HG03571 (cell line): ENCODE data around the gene KCTD3.

ENCODE experiments used
- ATAC-seq: cut with Tn5 transposase; IDR thresholded peaks from one replicate; pipeline ENCODE4 v1.9.1; 2021; ENCODE audit not compliant: unreplicated experiment

Gene KCTD3

DNA sequence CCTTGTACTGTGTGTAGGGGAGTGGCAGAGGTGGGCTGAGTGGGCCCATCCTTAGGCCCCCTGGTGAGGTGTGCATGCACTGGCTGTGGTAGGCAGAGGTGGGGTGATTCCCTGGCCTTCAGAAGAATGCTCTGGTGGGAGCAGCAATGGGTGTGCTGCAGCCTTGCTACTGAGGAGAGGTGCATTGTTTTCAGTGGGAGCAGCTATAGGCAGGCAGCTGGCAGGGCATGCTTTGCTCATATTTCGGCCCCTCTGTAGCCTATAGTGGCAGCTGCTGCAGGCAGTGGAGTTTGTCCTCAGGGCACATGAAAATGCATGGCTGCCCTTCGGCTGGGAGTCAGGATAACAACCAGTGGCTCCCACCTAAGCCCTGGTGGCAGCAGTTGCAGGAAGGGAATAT, 10.1 kb upstream of the KCTD3 start:
- ATAC-seq = no peak

DNA sequence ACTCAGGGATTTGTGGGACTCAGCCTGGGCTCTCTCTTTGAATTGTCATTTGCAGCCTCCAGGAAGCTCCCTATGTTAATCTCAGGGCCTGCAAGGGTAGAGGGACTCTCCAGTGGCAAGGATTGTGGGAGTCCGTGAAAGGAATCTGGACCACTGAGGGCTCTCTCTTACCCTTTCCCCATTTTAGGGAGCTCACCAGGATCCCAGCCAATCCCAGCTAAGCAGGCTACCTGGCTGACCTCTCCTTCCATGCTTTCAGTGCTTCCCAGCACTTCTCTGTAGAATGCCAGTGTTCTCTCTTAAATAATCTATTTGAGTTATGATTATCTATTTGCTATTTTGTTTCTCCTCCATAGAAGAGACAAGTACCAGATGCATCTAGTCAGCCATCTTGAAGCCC, 9.6 kb upstream of the KCTD3 start:
- ATAC-seq = no peak

DNA sequence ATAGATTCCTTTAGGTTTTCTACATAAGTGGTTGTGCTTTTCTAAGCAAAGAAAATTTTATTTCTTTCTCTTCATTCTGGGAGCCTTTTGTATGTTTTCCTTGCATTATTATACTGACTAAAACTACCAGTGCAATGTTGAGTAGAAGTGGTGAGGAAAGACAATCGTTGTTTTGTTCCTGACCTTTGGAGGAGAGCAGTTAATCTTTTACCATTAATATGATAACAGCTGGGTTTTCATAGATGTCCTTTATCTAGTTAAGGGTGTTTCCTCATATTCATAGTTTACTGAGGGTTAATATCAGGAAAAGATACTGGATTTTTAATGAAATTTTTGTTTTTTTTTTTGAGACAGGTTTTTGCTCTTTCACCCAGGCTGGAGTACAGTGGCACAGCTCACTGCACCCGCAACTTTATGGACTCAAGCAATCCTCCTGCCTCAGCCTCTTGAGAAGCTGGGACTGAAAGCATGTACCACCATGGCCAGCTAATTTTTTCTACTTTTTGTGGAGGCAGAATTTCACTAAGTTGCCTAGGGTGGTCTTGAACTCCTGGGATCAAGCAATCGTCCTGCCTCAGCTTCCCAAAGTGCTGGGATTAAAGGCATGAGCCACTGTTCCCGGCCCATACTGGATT, 9.0 kb upstream of the KCTD3 start:
- ATAC-seq = no peak

DNA sequence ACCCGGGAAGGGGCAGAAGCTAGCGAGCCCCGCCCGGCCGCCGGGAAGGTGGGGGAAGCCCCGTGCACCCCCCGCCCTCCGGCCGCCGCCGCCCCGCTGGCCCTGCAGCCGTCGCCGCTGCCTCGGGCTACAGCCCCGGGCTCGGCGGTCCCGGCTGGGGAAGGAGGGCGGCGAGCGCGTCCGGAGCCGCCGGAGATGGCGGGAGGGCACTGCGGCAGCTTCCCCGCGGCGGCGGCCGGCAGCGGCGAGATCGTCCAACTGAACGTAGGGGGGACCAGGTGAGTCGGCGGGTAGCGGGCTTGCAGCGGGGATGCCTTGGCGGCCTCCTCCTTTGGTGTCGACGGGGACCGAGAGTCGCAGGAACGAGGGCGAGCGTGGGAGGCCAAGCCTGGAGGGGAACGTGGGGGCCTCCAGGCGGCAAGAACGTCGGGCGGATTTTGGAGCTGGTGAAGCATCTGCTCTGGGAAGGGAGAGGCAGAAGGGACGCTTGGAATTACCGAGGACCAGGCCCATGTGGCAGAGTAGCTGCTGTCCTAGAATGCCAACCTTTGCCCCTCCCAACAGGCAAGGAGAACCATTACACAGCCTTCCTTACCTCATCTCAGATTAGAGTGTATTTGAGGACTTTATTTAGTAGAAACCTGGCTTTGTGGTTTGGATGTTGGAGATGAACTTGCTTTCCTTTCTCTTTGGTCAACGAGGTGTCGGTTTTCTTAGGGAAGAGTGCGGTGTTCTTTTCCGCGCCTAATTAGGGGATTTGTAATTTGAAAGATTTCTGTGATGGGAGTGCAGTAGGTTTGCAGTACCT, 591 bp downstream of the KCTD3 start:
- ATAC-seq = peak; percentile 64

DNA sequence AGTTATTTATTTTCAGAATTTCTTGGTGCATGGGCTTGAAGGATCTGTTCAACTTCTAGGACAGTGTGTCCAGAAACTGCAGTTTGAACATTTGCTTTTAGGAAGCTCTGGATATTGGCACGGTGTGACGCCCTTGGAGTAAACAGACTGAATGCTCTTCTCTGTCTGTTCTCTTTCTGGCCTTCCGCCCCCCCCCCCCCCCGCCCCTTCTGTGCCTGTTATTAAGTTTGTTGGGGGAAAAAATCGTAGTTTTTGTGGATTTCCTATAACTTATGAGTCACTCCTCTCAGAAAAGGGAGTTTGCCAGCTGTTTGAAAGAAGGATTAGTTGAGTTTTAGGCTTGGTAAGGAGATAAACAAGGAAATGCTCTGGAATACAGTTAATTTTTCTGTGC, 1.2 kb downstream of the KCTD3 start:
- no peak for ATAC-seq

DNA sequence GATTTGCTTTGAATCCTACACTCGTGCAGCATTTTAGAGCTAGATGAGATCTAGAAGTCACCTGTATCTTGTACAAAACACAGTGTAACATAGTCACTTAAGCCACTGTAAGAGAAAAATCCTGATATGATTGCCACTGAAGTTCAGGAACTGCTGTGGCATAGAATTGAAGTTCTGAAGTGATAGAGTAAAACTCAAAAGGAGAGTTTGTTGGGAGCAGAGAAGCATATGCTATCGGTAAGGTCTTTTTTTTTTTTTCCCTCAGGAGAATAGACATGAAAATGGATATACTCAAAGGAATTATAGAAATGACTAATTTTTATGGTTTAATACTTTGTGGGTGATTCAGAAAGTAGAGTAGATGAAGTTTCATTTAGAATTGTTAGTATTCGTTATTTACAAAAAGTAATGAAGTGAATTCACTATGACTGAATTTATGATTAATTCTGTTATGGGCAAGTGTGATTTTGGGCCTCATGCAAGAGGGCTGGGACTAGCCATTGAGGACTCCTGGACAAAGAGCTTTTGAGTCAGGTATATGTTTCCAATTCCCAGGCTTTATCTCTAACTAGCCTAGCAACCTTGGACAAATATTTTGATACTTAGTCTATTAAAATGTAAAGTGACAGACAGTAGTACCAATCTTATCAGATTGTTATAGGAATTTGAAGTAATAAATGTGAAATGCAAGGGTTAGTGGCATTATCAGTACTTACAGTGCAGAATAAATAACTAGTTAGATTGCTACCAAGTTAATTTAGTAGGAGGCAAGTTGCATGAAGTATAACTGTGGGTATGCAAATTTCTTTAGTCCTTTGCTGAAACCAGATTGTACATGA, 3.1 kb downstream of the KCTD3 start:
- ATAC-seq = no peak

DNA sequence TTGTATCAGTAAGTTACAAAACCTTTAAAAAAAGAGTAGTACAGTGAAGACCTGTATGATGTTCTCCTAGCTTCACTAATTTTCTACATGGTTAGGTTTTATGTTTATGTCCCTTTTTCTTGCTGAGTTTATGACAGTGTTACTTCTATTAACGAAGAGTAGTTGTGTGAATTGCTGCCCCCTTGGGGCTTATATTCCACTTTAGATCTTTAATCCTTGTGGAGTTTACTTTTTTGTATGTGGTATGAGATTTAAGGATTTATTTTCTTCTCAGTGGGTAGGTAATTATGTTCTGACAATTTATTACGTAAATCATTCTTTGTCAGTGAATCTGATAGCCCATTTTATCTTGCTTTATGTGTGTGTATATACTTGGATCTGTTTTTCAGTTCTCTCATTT, 14.8 kb downstream of the KCTD3 start:
- no peak for ATAC-seq

DNA sequence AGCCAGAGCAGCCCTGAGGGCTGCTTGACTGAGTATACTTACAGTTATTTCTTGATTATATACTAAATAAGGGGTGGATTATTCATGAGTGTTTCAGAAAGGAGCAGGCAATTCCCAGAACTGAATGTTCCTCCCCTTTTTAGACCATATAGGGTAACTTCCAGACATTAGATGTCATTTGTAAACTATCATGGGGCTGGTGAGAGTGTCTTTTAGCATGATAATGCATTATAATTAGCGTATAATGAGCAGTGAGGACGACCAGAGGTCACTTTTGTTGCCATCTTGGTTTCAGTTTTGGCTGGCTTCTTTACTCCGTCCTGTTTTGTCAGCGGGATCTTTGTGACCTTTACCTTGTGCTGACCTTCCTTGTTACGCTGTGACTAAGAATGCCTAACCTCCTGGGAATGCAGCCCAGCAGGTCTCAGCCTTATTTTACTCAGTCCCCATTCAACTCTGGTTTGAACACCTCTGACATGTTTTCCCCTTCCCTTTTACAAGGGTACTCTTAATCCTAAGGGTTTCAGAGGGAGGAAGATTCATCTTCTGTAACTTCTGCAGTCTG, 16.2 kb downstream of the KCTD3 start:
- no peak for ATAC-seq

DNA sequence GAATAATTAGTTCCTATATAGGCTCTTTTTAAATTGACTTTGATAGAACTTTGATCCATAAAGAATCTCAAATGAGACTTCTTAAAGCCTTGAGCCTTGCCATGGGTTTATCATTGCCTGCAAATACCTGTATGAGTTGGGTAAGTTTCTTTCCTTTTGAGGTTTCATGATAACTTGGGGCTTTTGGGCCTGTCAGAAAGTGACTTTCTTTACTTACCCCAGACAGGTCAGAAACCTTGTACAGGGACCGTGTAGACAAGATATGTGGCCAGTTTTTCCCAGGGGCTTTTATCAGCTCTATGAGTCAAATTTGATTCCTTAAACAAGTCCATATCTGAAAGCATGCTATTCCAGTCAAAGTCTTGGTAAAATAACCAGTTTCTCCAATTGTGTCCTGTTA, 17.3 kb downstream of the KCTD3 start:
- peak; percentile 55 for ATAC-seq

DNA sequence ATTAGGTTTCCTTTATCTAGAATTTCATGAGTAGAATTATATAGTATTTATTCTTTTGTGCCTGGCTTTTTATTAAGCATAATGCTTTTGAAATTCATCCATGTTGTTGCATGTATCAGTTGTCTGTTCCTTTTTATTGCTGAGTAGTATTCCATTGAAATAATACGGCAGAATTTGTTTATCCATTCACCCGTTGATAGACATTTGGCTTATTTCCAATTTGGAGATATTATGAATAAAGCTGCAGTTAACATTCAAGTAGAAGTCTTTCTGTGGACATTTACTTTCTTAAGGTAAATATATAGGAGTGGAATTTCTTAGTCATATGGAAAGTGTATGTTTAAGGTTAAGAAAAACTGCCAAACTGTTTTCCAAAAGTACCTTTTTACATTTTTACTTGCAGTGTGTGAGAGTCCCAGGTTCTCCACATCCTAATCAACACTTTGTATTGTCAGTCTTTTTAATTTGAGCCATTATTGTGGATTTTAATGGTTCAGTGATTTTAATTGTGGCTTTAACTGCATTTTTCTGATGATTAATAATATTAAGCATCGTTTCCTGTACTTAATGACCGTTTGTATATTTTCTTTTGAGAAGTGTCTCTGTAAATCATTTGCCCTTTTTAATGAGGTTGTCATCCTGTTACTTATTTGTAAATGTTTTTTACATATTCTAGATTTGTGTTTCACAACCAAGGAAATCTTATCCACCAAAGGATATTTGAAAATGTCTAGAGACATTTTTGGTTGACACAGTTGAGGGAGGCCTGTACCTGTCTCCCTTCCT, 22.7 kb downstream of the KCTD3 start:
- ATAC-seq = no peak

DNA sequence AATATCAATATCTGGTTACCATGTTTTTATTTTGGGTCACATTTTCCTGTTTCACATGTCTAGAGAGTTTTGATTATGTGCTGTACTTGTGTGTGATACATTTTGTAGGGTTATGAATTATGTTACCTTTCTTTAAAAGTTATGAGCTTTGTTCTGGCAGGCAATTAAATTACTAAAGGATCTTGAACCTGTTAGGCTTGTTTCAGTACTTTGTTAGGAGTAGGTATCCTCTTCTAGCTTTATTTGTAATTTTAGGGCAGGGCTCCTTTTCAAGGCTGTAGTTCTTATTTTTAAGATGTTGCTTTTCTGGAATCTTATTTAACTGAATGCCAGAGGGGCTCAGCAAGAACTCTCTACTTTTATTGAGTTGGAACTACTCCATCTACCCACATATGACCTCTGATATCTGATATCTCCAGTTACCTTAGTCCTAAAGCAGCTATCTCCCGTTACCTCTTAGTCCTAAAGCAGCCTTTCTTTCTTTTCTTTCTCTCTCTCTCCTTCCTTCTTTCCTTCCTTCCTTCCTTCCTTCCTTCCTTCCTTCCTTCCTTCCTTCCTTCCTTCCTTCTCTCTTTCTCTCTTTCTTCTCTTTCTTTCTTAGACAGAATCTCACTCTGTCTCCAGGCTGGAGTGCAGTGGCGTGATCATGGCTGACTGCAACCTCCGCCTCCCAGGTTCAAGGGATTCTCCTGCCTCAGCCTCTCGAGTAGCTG, 23.8 kb downstream of the KCTD3 start:
- ATAC-seq = no peak

DNA sequence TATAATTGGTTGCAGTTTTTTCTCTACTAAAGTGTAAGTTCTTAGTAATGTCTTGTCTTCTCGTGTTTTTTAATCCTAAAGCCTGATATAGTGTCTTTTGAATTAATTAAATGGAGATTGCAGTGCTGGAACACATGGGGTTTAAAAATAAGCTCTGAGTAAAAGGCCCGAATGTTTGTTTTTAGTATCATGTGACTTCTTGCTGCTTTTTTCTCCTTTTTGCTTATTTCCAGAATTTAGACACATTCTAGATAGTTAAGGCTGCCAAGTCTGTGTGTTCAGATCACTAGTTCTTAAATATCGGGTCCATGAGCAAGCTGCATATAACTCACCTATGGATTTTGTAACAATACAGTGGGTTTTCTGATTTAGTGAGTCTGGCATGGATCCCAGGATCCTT, 27.5 kb downstream of the KCTD3 start:
- ATAC-seq = no peak

DNA sequence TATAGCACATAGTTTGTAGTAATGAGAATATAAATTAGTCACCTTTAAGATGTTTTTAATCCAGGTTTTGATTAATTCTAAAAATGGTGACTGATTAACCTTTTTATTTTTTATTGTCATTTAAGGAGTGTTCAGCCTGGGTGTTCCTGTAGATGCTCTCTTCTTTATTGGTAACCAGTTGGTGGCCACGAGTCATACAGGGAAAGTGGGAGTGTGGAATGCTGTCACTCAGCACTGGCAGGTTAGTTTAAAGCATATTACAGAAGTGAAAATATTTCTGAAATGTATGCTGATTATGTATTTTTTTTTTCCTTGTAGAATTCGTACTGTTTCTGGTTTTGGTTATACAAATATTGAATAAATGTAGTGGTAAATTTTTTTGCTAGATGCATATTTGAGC, 28.1 kb downstream of the KCTD3 start:
- ATAC-seq = no peak

DNA sequence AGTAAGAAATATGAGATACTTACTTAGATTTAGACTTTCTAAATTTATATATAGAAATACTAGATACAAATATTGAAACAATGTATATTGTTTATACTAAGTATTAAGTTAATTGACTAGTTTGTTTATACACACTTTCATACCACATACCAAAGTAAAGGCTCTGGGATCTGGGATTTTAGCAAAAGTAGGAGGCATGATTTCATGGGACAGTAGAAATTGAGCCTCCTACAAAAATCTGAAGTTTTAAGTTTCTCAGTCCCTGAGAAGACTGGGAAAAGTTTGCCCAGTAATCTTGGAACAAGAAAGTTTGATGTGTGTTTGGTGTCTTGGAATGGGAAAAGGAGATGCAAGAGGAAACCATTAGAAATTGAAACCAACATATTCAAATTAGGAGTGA, 30.9 kb downstream of the KCTD3 start:
- no peak for ATAC-seq

DNA sequence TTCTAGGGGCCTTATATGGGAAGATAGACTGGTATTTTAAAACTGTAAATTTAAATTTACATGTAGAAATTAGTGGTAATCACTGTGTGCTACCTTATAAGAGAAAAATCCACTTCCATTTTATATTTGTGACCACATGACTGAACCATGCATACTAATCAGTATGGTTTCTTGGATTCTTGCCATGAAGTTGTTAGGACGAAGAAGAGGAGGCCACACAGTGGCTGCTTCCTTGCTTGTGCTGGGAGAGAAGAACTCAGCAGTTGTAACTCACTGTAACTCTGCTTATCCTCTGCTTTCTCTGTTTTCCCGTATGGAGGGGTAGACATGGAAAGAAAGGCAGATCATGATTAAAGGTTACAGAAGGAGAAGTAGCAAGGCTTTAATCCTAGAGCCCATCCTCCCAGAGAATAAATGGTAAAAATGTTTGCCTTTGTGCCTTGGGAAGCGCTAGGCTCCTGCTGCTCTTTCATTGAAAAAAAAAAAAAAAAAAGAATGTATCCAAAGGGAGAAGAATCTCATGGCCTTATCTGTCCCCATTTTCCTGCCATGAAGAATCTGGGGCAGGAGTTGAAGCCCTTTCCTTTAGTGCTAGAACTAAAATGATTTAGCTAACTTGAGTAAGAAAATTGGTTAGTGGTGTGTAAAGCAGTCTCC, 32.4 kb downstream of the KCTD3 start:
- no peak for ATAC-seq

DNA sequence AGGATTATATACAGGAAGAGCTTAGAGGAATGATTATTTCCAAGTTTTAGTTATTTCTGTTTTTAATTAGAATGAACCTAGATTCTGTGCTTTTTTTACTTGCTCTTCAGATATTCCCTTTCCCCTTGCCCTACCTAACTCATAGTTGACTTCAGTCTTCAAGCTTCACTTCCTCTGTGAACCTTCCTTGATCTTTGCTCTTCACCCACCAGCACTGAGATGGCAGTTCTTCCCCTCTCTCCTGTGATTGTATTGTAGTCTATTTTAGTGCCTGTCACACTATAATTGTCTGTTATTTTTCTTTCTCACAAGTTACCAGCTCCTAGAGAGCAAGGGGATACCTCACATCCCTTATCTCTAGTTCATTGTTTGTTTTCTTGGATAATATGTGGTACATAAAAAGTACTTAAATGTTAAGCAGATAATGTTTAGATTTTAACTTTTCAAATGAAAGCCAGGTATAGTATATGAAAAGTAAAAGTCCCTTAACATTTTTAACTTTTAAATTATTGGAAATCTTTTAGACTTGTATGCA, 33.2 kb downstream of the KCTD3 start:
- no peak for ATAC-seq

DNA sequence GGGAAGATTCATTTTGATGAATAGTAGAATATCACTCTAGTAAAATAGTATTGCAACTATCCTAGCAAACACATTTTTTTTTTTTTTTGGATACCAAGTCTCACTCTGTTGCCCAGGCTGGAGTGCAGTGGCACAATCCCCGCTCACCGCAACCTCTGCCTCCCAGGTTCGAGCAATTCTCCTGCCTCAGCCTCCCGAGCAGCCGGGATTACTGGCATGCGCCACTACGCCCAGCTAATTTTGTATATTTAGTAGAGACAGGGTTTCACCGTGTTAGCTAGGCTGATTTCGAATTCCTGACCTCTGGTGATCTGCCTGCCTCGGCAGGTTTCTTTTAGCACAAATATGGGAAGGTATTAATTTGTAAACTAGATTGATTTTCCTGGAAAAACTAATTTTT, 33.8 kb downstream of the KCTD3 start:
- no peak for ATAC-seq

DNA sequence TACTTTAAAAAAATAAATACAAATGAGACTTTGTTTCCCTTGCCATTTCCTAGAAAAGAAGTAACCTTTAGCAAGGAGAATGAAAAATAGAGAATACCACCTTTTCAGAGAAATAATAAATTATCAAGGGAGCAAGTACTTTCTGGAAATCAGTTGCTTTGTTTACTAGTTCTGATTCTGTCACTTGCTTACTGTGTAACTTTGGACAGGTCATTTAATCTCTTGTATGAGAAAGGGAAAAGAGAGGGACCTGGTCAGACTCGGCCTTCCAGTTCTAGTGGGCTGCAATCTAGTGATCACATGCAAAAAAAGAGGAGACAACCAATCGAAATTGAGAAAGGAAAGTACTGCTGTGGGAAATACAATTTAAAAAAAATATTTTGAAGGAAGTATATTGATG, 34.2 kb downstream of the KCTD3 start:
- no peak for ATAC-seq

DNA sequence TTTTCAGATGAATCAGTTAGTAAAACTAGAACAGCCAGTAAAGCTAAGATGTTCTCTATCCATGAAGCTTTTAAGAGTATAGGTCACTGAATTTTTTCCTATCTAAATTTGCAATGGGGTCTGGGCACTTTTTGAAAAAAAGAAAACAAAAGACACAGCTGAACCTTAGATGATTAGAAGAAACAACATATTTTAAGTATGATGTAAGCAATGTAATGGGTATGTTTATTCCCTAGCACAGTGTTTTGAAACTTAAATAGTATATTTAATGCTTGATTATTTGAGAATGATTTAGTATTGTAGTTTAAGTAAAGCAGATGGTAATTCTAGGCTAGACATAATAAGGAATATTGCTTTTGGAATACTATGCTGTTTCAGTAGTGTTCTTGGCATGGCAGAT, 36.2 kb downstream of the KCTD3 start:
- no peak for ATAC-seq
